CD1c-positive myeloid dendritic cell (primary cell): Measurements from ENCODE around the gene TMEM272.

Experiments used
- DNase-seq: peaks from one replicate; pipeline ENCODE4 v3.0.0-alpha.2; 2016; ENCODE audit errors: extremely low spot score

TMEM272 gene

GRCh38 chr13:51844862-51845573 lies at the start of gene TMEM272:
TMEM272 (minus strand) TSS chr13:51845177; CDS start chr13:51838530, 6,647 bp downstream.
- DNase-seq, result peak; percentile 61

GRCh38 chr13:51894239-51894638 lies 49.3 kb upstream of the TMEM272 start:
- no peak for DNase-seq

- no peak for DNase-seq
Measured at GRCh38 chr13:51892657-51893056, 47.7 kb upstream of the TMEM272 start.

- DNase-seq, result no peak
Measured at GRCh38 chr13:51887468-51887867, 42.5 kb upstream of the TMEM272 start.

- DNase-seq, result no peak
Measured at GRCh38 chr13:51885651-51886050, 40.7 kb upstream of the TMEM272 start.

- DNase-seq, result no peak
Measured at GRCh38 chr13:51883226-51883600, 38.2 kb upstream of the TMEM272 start.

- no peak for DNase-seq
Measured at GRCh38 chr13:51882570-51883225, 37.7 kb upstream of the TMEM272 start.

- no peak for DNase-seq
Measured at GRCh38 chr13:51881296-51881695, 36.3 kb upstream of the TMEM272 start.

GRCh38 chr13:51879133-51879532 lies 34.2 kb upstream of the TMEM272 start:
- DNase-seq, result no peak

- DNase-seq, result no peak
Measured at GRCh38 chr13:51874651-51875050, 29.7 kb upstream of the TMEM272 start.

GRCh38 chr13:51873837-51874236 lies 28.9 kb upstream of the TMEM272 start:
- no peak for DNase-seq

GRCh38 chr13:51873117-51873798 lies 28.3 kb upstream of the TMEM272 start:
- no peak for DNase-seq

GRCh38 chr13:51870616-51871015 lies 25.6 kb upstream of the TMEM272 start:
- DNase-seq, result no peak

- no peak for DNase-seq
Measured at GRCh38 chr13:51869916-51870315, 24.9 kb upstream of the TMEM272 start.

- no peak for DNase-seq
Measured at GRCh38 chr13:51867062-51867461, 22.1 kb upstream of the TMEM272 start.

GRCh38 chr13:51865838-51866237 lies 20.9 kb upstream of the TMEM272 start:
- DNase-seq, result no peak

- no peak for DNase-seq
Measured at GRCh38 chr13:51862957-51863356, 18.0 kb upstream of the TMEM272 start.

GRCh38 chr13:51861723-51862300 lies 16.8 kb upstream of the TMEM272 start, which contains the start of gene CCDC70:
CCDC70 (plus strand) TSS chr13:51861969; CDS start chr13:51865412, 3,443 bp downstream.
- no peak for DNase-seq

- DNase-seq, result no peak
Measured at GRCh38 chr13:51858433-51859247, 13.7 kb upstream of the TMEM272 start.

GRCh38 chr13:51856998-51857397 lies 12.0 kb upstream of the TMEM272 start:
- no peak for DNase-seq

GRCh38 chr13:51856027-51856736 lies 11.2 kb upstream of the TMEM272 start:
- DNase-seq, result no peak
